HG03342 (cell line): ENCODE results near the gene CDK5RAP2.
"Not testable (repeated sequence)": the region's sequence is repeated elsewhere in the genome, so short reads cannot be mapped to it uniquely, and the experiment has no call there.

Experiments
- ATAC-seq: cut with Tn5 transposase; IDR thresholded peaks from one replicate; pipeline ENCODE4 v1.9.1; 2021; ENCODE audit warnings: mild to moderate bottlenecking, moderate library complexity; ENCODE audit not compliant: unreplicated experiment

Gene CDK5RAP2

DNA sequence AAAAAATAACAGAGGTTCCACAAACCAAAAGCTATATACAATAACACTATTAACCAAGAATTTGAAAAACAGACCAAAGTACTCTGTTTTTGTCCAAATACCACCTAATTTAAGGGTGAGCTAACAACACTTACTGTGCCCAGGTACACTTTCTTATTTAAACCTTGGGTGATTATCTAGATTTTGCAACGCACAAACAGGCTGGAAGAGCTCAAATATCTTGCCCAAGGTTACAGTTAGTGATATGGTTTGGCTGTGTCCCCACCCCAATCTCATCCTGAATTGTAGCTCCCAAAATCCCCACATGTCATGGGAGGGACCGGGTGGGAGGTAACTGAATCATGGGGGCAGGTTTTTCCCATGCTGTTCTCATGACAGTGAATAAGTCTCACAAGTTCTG lies 58.9 kb downstream of the CDK5RAP2 start:
- no peak for ATAC-seq

DNA sequence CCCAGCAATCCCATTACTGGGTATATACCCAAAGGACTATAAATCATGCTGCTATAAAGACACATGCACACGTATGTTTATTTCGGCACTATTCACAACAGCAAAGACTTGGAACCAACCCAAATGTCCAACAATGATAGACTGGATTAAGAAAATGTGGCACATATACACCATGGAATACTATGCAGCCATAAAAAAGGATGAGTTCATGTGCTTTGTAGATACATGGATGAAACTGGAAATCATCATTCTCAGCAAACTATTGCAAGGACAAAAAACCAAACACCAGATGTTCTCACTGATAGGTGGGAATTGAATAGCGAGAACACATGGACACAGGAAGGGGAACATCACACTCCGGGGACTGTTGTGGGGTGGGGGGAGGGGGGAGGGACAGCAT lies 64.0 kb downstream of the CDK5RAP2 start:
- not testable (repeated sequence) for ATAC-seq

DNA sequence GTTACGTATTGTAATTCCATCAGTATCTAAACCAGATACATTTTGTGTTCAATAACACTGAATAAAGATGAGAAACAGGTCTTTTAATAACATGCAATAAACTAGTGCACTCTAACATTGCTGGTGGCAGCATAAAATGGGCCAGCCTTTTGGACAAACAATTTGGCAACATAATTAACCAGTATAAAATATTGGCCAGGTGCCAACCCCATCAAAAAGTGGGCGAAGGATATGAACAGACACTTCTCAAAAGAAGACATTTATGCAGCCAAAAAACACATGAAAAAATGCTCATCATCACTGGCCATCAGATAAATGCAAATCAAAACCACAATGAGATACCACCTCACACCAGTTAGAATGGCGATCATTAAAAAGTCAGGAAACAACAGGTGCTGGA lies 64.5 kb downstream of the CDK5RAP2 start:
- ATAC-seq: not testable (repeated sequence)

DNA sequence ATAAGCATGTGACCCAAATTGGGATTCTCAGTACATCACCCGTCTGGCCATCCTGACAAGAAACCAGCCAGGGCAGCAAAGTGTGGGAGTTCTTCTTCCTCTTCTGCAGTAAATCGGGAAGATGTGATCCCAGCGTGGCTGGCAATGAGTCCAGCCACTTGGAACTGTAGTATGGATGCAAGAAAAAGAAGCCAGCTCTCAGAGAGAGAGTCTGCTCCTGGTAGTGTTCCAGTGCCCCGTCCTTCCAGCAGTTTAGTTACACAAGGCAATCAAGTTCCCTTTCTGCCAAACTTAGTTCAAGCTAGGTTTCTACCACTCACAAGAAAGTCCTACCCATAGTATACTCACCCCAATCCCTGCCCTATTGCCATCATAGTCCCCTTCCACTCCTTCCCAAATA lies 65.6 kb downstream of the CDK5RAP2 start:
- ATAC-seq: no peak

DNA sequence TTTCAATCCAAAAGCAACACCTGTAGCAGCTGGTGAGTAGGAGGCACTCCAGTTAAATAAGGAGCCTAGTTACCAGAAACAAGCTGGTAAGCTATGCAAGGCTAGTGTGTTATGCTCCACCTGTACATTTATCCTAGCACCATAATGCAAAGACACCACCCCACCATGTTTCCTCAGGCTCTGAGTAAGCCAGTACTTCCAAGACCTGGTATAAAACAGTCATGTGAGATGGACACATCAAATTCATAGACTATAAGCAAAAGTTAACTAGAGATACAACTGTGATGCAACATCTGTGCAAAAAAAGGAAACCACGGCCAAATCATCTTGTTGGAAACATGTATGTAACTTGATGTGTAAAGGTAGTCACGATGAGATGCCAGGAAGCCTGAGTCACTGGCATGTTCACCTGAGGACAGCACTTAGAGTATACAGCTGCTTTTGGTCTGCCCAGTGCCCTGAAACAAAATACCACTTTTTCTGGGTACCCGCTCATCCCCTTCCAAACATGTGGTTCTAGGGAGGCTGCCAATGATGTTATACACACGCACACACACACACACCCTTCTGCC lies 66.1 kb downstream of the CDK5RAP2 start:
- ATAC-seq: no peak

DNA sequence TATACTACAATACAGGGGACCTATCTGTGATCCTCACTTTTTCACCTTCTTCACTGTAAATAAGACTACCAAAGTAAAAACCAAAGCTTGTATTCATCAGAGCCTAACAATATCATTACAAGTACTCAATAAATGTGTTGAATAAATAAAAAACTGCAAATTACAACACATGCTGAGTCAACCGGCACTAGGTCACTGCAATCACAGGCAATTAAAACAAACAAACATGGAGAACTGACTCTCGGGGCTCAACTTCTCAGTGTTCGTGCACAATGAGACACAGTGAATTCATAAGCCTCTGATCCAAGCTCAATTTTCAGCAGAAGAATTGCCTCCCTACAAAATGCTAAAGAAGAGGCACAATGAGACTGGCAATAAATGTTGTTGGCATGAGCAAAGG lies 69.2 kb downstream of the CDK5RAP2 start:
- ATAC-seq: no peak

DNA sequence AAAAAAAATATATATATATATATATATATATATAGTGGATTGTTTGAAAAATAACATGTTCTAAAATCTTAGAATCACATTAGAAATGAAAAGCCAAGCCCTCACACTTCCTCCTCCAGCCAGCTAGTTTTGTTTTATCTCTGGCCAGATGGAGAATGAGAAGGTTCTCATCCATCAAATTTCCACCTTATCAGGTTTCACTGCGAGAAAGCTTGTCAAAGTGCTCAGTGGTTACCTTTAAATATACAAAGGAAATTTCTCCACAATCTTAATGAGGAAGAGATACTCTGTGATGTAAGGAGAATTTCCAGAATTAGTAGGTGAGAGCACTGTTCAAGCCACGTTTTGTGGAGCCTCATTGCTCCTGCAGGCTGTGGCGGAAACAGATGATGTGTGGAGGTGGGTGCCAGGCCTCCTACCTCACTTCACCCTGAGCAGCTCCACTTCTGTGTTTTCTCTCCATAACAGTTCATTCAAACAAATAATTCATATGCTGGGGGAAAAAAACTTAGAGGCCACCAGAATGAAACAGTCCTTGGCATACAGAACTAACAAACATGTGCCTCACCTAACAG lies 71.9 kb downstream of the CDK5RAP2 start:
- no peak for ATAC-seq

DNA sequence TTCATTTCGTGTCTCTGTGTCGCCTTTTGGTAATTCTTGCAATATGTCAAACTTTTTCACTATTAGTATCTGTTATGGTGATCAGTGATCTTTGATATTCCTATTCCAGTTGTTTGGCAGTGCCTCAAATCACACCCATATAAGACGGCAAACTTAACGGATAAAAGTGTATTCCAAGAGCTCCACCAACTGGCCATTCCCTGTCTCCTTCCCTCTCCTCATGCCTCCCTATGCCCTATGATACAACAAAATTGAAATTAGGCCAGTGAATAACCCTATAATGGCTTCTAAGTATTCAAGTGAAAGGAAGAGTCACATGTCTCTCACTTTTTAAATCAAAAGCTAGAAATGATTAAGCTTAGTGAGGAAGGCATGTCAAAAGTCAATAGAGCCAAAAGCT lies 74.8 kb downstream of the CDK5RAP2 start:
- ATAC-seq: no peak

DNA sequence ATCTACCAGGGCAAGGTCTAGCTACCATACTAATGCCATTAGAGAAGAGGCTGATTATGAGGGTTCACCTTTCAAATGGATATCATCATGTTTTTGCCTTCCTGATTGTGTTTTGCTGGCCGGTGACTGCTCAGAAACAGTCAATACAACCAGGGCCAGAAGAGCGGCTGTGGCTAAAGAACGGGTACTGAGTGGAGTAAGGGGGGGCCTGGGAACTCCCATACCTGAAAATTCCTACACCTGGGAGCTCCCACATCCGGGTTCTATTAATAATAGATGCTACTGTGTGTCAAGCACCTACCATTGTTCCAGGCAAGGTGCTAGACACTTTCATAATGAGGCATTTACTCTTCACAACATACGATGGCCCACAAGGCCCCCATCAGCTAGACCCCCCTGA lies 79.2 kb downstream of the CDK5RAP2 start:
- no peak for ATAC-seq

DNA sequence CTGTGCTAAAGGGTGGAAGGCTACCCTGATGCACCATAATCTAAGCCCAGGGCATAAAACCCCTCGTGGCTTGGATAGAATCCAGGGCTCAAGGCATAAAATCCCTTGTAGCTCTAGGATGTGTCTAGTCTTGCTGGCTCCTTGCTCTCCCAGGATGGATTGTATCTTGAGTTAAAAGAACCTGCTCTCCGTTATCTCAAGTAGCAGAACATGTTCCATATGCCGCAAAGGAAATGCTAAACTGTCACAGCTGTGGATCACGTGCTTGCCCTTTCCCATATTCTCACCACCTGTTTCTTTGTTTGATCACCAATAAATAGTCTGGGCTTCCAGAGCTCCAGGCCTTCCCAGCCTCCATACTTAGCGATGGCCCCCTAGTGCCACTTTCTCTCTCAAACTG lies 82.1 kb downstream of the CDK5RAP2 start:
- ATAC-seq: not testable (repeated sequence)

DNA sequence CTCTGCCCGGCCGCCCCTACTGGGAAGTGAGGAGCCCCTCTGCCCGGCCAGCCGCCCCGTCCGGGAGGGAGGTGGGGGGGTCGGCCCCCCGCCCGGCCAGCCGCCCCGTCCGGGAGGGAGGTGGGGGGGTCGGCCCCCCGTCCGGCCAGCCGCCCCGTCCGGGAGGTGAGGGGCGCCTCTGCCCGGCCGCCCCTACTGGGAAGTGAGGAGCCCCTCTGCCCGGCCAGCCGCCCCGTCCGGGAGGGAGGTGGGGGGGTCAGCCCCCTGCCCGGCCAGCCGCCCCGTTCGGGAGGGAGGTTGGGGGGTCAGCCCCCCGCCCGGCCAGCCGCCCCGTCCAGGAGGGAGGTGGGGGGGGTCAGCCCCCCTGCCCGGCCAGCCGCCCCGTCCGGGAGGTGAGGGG lies 83.5 kb downstream of the CDK5RAP2 start:
- ATAC-seq: not testable (repeated sequence)

DNA sequence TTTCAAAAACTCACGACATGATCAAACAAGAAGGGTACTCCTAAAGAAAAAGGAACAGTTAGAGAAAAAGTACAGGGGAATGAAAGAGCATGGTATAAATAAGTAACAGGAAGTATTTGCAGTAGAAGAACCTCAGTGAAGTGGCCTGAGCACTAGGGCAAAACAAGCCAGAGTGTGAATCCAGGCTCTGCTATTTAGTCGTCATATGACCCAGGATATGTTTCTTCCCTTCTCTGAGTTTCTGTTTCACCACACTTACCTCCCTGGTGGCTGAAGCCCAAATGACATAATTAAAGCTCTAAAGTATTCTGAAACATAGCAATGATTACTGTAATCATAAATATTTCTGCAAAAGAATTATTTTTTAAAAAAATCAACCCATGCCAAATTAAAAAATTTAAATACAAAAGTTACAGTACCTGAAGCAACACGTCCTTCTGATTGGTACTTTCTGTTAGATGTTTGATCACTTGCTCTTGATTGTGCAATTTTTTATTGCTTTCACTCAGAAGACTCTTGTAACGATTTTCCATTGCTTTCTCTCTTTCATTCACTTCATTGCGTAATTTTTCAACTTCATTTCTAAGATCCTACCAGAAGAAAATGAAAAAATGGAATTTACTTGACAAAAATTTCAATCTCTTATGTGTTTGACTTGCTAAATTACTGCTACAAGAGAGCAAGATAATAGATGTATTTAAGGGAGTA lies 88.9 kb downstream of the CDK5RAP2 start:
- ATAC-seq: peak; percentile 96

DNA sequence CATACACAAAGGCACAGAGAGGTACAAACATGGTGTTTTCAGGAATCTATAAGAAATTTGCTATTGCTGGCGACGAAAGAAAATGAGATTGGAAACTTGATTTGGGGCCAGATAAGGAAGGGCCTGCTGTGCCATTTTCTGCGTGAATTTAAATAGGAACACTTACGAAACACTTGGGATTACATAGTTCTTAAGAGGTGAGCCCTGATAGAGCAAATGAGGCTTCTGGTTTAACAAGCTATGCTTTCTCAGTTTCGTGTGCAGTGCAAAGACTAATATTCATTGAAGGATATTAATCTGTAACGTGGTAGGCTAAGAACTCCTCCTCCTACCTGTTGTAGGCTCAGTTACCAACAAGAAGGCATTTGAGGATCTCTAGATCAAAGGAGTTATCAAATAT lies 93.1 kb downstream of the CDK5RAP2 start:
- ATAC-seq: no peak

DNA sequence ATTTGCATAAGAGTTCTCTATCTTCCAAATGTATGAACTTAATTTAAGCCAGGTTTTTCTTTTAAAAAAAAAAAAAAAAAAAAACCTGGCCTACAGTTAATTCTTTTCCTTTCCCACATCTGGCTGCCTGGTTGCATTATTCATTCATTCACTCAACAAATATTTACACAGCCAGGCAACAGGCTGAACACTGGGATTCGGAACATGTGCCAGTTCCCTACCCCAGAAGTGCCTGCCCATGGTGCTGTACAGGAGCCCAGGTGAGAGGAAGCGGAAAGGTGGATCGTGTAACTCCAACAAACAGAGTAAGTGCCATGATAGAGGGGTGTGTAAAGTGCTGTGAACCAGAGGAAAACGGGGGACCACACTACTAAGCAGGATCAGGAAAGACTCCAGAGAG lies 93.6 kb downstream of the CDK5RAP2 start:
- ATAC-seq: no peak

DNA sequence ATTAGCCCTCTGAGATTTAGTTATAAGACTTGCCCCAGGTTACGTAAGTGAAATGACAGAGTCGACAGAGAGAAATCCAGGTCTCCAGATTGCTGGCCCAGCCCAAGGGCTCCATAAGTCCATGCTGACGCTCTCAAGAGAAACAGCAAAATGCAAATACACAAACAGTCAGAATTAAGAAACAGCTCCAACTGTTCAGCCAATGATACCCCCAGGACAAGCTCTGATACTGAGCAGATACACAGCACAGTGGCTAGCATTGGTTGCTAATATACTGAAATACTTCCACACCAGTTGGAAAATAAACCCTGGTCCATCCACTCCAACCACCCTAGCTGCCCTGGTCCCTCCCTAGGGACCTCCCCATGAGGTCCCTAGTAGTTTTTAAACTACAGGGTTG lies 94.2 kb downstream of the CDK5RAP2 start:
- ATAC-seq: no peak

DNA sequence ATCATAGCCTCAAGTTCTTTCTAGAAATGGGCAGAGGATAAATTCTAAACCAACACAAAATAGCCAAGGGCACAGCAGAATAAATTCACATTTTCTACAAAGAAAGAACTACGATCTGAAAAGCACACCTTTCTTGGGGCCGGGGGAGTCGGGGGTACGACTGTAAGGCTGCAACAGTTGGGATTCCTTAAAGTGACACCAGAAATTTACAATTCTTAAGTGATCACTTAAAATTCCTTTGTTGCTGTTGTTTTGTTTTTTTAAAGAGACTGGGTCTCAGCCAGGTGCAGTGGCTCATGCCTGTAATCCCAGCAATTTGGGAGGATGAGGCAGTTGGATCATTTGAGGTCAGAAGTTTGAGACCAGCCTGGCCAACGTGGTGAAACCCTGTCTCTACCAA lies 95.8 kb downstream of the CDK5RAP2 start:
- ATAC-seq: no peak

DNA sequence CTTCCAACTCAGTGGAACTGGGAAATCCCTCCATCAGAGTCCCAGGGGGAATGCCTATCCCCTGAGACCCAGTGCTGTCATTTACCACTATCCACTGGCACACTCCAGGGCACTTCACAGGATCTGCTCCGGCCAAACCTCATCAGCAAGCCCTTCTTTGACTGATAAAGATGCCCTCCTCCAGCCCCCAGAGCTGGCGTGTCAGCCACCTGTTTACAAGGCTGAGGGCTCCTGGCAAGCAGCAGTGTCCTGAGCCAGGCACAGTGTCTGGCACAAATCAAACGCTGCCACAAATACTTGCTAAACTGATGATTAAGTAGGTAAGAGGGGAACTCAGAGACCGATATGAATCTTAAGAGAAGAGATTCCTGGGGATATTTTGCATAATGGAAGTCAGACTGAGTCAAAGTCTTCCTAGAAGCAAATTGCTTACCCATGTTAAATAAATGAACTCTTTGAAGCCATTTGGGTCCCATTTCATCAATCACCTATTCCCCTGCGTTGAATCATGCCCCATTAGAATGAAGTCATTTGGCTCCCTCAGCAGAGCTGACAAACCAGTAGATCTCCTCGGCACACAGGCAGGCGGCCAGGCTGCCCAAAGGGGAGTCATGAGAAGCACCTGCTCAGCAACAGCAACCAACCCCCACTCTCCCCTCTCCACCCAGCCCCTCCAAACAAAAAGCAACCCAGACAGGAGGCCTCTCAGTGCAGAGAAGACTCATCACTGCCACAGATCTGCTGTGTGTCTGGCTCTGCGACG lies 97.4 kb downstream of the CDK5RAP2 start:
- no peak for ATAC-seq

DNA sequence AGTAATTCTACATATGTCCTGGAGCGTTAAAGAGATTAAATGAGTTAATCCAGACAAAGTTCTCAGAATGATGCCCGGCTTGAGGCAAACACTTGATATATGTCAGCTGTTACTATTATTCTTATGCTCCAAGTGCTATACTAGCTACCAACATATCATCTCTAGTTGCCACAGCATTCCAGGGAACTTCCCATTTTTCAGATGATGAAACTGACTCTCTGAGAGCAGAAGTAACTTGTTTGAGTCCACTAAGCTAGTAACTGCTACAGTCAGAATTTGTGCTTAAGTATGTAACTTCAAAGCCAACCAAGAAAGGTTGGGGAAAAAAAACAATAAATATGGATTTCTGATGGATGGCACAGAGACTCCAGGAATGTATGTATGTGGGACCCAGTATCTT lies 98.1 kb downstream of the CDK5RAP2 start:
- no peak for ATAC-seq

DNA sequence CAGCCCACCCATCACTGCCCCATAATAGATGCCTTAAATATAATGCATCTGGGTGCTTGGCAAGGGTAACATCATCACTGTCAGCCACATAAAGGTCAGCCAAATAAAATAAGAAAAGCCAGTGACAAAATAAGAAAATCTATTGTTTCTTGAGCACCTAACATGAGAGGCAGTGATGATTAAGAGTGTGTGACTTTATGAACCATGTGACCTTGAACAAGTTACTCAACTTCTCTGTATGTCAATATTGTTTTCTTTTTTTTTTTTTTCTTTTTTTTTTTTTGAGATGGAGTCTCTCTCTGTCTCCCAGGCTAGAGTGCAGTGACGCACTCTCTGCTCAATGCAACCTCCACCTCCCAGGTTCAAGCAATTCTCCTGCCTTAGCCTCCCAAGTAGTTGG lies 98.7 kb downstream of the CDK5RAP2 start:
- ATAC-seq: no peak

DNA sequence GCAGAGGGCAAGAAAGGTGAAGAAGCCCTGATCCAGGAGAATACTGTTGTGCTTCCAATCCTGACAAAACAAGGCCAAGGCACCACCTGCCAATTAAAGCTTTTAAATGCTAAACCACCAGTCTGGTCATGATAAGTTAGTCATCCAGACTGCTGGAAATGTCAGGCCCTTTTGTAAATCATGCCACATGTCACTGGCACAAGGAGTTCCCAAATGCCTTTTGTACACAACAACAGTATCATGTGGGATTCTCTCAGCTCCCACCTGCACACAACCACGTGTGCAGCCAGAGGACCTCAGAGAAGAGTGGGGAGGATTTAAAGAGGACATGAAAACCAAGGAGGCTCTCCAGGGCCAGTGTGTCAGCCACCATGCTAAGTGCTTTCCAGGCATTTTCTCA lies 99.3 kb downstream of the CDK5RAP2 start:
- no peak for ATAC-seq

DNA sequence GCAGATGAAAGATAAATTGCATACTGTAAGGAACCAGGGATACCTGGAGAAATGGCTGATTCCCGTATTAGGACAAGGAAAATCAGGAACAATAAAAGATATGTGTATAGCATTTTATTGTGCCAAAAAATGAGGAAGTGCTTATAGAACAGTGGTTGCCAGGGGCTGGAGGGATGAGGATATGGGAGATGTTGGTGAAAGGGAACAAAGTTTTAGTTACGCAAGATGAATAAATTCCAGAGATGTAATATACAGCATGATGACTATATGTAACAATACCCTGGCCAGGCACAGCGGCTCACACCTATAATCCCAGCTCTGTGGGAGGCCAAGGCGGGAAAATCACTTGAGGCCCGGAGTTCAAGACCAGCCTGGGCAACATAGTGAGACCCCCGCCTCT lies 101.8 kb downstream of the CDK5RAP2 start:
- no peak for ATAC-seq

DNA sequence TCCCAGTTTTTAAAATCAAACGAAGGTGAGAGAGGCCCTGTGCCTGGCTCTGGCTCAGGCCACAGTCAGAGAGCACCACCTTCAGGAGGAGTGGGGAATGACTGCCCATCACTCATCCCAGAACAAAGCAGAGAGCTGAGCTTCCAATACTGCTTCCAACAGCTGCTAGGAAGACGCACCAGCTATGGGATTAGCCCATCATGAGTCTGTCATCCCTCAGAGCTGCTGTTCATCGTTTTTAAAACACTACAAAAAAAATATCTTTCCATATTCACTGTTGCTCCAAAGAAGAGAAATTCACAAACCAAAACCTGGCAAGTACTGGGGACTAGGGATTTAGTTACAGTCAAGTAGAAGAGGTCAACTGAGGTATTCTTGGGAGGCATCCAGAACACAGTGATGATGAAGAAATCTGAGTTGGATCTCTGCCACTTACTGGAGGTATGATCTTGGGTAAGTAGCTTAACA lies 102.4 kb downstream of the CDK5RAP2 start:
- peak; percentile 74 for ATAC-seq
